HEK293 (cell line): ENCODE measurements around the gene ZGLP1.

Experiments
- GLIS1 ChIP-seq: fragments of 450-650 bp; formaldehyde crosslinking; IDR thresholded peaks from 2 replicates; pipeline ENCODE4 v1.5.1; 2016; ENCODE audit warnings: missing biosample characterization, missing genetic modification characterization
- HOXC10 ChIP-seq: sonication (generic); formaldehyde crosslinking; IDR thresholded peaks from 2 replicates; pipeline ENCODE4 v1.8.1; 2023; ENCODE audit warnings: mild to moderate bottlenecking, missing genetic modification reagents
- KLF17 ChIP-seq: fragments of 450-650 bp; formaldehyde crosslinking; IDR thresholded peaks from 2 replicates; pipeline ENCODE4 v1.5.1; 2016; ENCODE audit warnings: missing biosample characterization, missing genetic modification characterization
- PRDM1 ChIP-seq: fragments of 450-650 bp; formaldehyde crosslinking; IDR thresholded peaks from 2 replicates; pipeline ENCODE4; 2016; ENCODE audit warnings: missing biosample characterization, missing genetic modification characterization
- SETDB1 ChIP-seq: IDR thresholded peaks from one replicate; pipeline ENCODE4 v1.6.1; 2017; ENCODE audit warnings: mild to moderate bottlenecking, low read length, moderate library complexity, mixed read lengths; ENCODE audit not compliant: insufficient read length
- TCF7L2 ChIP-seq: IDR thresholded peaks from 2 replicates; pipeline ENCODE4 v1.6.1; 2011; ENCODE audit warnings: low read depth, mild to moderate bottlenecking, inconsistent platforms, low read length, moderate library complexity, borderline replicate concordance
- YY1 ChIP-seq: fragments of 450-650 bp; formaldehyde crosslinking; IDR thresholded peaks from 2 replicates; pipeline ENCODE4 v1.5.1; 2018; ENCODE audit warnings: missing biosample characterization, missing genetic modification characterization
- ZBTB48 ChIP-seq: fragments of 450-650 bp; formaldehyde crosslinking; IDR thresholded peaks from 2 replicates; pipeline ENCODE4 v1.5.1; 2016; ENCODE audit warnings: missing biosample characterization, missing genetic modification characterization
- ZBTB7A ChIP-seq: fragments of 450-650 bp; formaldehyde crosslinking; IDR thresholded peaks from 2 replicates; pipeline ENCODE4 v1.5.1; 2016; ENCODE audit warnings: low read depth, missing biosample characterization, missing genetic modification characterization
- ZFP41 ChIP-seq: fragments of 450-650 bp; formaldehyde crosslinking; IDR thresholded peaks from 2 replicates; pipeline ENCODE4 v1.5.1; 2016; ENCODE audit warnings: missing biosample characterization, missing genetic modification characterization, borderline replicate concordance
- ZNF140 ChIP-seq: fragments of 450-650 bp; formaldehyde crosslinking; IDR thresholded peaks from 2 replicates; pipeline ENCODE4 v1.5.1; 2016; ENCODE audit warnings: missing biosample characterization, missing genetic modification characterization
- ZNF184 ChIP-seq: fragments of 450-650 bp; IDR thresholded peaks from 2 replicates; pipeline ENCODE4 v1.5.1; 2018; ENCODE audit warnings: missing biosample characterization, mild to moderate bottlenecking, missing genetic modification characterization
- ZNF292 ChIP-seq: fragments of 450-650 bp; formaldehyde crosslinking; IDR thresholded peaks from 2 replicates; pipeline ENCODE4 v1.5.1; 2016; ENCODE audit warnings: low read depth, missing biosample characterization, missing genetic modification characterization, borderline replicate concordance
- ZNF394 ChIP-seq: fragments of 450-650 bp; formaldehyde crosslinking; IDR thresholded peaks from 2 replicates; pipeline ENCODE4 v1.5.1; 2016; ENCODE audit warnings: missing biosample characterization, missing genetic modification characterization, mild to moderate bottlenecking, moderate library complexity, borderline replicate concordance
- ZNF529 ChIP-seq: fragments of 450-650 bp; formaldehyde crosslinking; IDR thresholded peaks from 2 replicates; pipeline ENCODE4 v1.5.1; 2017; ENCODE audit warnings: missing genetic modification characterization, missing biosample characterization; ENCODE audit not compliant: insufficient replicate concordance
- ZNF561 ChIP-seq: fragments of 450-650 bp; IDR thresholded peaks from 2 replicates; pipeline ENCODE4 v1.5.1; 2018; ENCODE audit warnings: missing biosample characterization, missing genetic modification characterization, borderline replicate concordance
- ZNF571 ChIP-seq: fragments of 450-650 bp; formaldehyde crosslinking; IDR thresholded peaks from 2 replicates; pipeline ENCODE4 v1.5.0; 2017; ENCODE audit warnings: missing biosample characterization, missing genetic modification characterization
- ZNF600 ChIP-seq: fragments of 450-650 bp; formaldehyde crosslinking; IDR thresholded peaks from 2 replicates; pipeline ENCODE4 v1.5.1; 2016; ENCODE audit warnings: missing biosample characterization, missing genetic modification characterization
- ZNF830 ChIP-seq: fragments of 450-650 bp; IDR thresholded peaks from 2 replicates; pipeline ENCODE4 v1.5.0; 2018; ENCODE audit warnings: missing biosample characterization, missing genetic modification characterization, low read depth, mild to moderate bottlenecking, moderate library complexity
- TF ChIP-seq, protein P1 (sequence below): fragments of 450-650 bp; formaldehyde crosslinking; IDR thresholded peaks from 2 replicates; pipeline ENCODE4 v1.5.1; 2016; ENCODE audit warnings: missing biosample characterization, missing genetic modification characterization
- TF ChIP-seq, protein P2 (sequence below): fragments of 450-650 bp; formaldehyde crosslinking; IDR thresholded peaks from 2 replicates; pipeline ENCODE4 v1.5.1; 2017; ENCODE audit warnings: missing biosample characterization, missing genetic modification characterization
- TF ChIP-seq, protein P3 (sequence below): fragments of 450-650 bp; formaldehyde crosslinking; IDR thresholded peaks from 2 replicates; pipeline ENCODE4 v1.5.1; 2016; ENCODE audit warnings: missing biosample characterization, missing genetic modification characterization

ZGLP1 gene

DNA sequence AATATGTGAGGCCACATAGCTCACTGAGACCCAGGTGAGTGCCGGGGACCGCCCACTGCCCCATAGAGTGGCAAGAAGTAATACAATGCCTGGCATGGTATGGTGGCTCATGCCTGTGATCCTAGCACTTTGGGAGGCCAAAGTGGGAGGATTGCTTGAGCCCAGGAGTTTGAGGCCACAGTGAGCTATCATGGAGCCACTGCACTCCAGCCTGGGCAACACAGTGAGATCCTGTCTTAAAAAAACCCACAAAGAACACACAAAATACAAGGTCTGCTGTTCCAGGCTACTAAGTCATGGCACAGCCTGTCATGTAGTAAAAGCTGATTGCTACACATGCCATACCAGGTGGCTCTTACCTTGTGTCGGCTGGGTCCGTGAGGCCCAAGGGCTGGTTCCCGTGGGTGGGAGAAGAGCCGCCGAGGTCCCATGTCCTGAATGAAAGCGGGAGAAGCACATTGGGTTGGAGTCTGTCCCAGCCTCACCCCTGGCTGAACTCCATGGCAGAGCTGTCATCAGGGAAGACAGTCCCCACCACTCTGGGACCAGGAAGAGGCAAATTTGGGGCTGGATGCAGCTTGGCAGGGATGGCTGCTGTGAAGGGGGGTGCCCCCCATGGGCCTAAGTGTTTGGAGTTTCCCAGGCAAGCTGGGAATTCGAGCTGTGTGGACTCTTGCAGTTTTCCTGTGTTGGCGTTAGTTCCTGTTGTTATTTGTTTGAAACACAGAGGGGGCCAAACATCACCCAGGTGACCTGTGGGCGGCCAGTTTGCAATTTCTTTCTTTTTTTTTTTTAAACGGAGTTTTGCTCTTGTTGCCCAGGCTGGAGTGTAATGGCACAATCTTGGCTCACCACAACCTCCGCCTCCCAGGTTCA, 9.4 kb upstream of the ZGLP1 start (continued):
- TF ChIP-seq, protein P1, sequence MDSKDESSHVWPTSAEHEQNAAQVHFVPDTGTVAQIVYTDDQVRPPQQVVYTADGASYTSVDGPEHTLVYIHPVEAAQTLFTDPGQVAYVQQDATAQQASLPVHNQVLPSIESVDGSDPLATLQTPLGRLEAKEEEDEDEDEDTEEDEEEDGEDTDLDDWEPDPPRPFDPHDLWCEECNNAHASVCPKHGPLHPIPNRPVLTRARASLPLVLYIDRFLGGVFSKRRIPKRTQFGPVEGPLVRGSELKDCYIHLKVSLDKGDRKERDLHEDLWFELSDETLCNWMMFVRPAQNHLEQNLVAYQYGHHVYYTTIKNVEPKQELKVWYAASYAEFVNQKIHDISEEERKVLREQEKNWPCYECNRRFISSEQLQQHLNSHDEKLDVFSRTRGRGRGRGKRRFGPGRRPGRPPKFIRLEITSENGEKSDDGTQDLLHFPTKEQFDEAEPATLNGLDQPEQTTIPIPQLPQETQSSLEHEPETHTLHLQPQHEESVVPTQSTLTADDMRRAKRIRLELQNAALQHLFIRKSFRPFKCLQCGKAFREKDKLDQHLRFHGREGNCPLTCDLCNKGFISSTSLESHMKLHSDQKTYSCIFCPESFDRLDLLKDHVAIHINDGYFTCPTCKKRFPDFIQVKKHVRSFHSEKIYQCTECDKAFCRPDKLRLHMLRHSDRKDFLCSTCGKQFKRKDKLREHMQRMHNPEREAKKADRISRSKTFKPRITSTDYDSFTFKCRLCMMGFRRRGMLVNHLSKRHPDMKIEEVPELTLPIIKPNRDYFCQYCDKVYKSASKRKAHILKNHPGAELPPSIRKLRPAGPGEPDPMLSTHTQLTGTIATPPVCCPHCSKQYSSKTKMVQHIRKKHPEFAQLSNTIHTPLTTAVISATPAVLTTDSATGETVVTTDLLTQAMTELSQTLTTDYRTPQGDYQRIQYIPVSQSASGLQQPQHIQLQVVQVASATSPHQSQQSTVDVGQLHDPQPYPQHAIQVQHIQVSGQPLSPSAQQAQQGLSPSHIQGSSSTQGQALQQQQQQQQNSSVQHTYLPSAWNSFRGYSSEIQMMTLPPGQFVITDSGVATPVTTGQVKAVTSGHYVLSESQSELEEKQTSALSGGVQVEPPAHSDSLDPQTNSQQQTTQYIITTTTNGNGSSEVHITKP = peak; percentile 37; the same call in 1 of the 2 replicates
- TF ChIP-seq ZNF292 (tag by site-specific recombination) (no peak), ZBTB7A (tag by site-specific recombination) (no peak), KLF17 (no peak), YY1 (tag by site-specific recombination) (no peak), ZNF394 (tag by site-specific recombination) (no peak), ZNF561 (no peak), HOXC10 (CRISPR knock-in tag) (no peak), TCF7L2 (no peak), SETDB1 (no peak), GLIS1 (tag by site-specific recombination) (0 out of 2 replicates have a peak, but pooled peaks have one; percentile 12), ZNF600 (tag by site-specific recombination) (peak; percentile 96), ZNF830 (tag by site-specific recombination) (no peak), ZNF529 (tag by site-specific recombination) (no peak), ZNF184 (no peak), ZBTB48 (tag by site-specific recombination) (no peak), ZNF571 (tag by site-specific recombination) (no peak), ZFP41 (tag by site-specific recombination) (no peak), PRDM1 (tag by site-specific recombination) (no peak), ZNF140 (no peak)
- TF ChIP-seq, protein P2, sequence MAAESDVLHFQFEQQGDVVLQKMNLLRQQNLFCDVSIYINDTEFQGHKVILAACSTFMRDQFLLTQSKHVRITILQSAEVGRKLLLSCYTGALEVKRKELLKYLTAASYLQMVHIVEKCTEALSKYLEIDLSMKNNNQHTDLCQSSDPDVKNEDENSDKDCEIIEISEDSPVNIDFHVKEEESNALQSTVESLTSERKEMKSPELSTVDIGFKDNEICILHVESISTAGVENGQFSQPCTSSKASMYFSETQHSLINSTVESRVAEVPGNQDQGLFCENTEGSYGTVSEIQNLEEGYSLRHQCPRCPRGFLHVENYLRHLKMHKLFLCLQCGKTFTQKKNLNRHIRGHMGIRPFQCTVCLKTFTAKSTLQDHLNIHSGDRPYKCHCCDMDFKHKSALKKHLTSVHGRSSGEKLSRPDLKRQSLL (tag by site-specific recombination) = peak; percentile 52; the same call in 1 of the 2 replicates
- TF ChIP-seq, protein P3, sequence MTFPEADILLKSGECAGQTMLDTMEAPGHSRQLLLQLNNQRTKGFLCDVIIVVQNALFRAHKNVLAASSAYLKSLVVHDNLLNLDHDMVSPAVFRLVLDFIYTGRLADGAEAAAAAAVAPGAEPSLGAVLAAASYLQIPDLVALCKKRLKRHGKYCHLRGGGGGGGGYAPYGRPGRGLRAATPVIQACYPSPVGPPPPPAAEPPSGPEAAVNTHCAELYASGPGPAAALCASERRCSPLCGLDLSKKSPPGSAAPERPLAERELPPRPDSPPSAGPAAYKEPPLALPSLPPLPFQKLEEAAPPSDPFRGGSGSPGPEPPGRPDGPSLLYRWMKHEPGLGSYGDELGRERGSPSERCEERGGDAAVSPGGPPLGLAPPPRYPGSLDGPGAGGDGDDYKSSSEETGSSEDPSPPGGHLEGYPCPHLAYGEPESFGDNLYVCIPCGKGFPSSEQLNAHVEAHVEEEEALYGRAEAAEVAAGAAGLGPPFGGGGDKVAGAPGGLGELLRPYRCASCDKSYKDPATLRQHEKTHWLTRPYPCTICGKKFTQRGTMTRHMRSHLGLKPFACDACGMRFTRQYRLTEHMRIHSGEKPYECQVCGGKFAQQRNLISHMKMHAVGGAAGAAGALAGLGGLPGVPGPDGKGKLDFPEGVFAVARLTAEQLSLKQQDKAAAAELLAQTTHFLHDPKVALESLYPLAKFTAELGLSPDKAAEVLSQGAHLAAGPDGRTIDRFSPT (tag by site-specific recombination) = 0 out of 2 replicates have a peak, but pooled peaks have one; percentile 43
- TF ChIP-seq, all 188 proteins: peak for 8
